Large intestine (tissue), 3 donors: Measurements from ENCODE around the gene STX16. TPM values are rescaled to one million over a fixed set of nuclear protein-coding genes. Genes with fewer than 3 reads are reported as not detected.
"Not testable (repeated sequence)": the region's sequence is repeated elsewhere in the genome, so short reads cannot be mapped to it uniquely, and the experiment has no call there.

Experiments used
- DNase-seq, 2 donors: peaks; one replicate each; pipeline versions ENCODE4 v3.0.0 to v3.0.0-alpha.2; 2013
- H3K27ac ChIP-seq: one replicate; pipeline ENCODE4 v1.5.1; 2013; ENCODE audit warnings: low read length
- H3K27me3 ChIP-seq: 2 replicates; pipeline ENCODE4 v1.6.1; 2013; ENCODE audit warnings: low read length; ENCODE audit not compliant: control insufficient read depth, insufficient read depth
- H3K36me3 ChIP-seq: 2 replicates; pipeline ENCODE4 v1.6.1; 2013; ENCODE audit warnings: low read length; ENCODE audit not compliant: control insufficient read depth, insufficient read depth
- H3K4me1 ChIP-seq: one replicate; pipeline ENCODE4 v1.6.1; 2013; ENCODE audit warnings: low read length; ENCODE audit not compliant: control insufficient read depth, insufficient read depth
- H3K4me3 ChIP-seq: one replicate; pipeline ENCODE4 v1.5.1; 2013; ENCODE audit warnings: low read length
- H3K9me3 ChIP-seq: one replicate; pipeline ENCODE4 v1.6.1; 2013; ENCODE audit warnings: mild to moderate bottlenecking, low read depth, low read length, moderate library complexity; ENCODE audit not compliant: control insufficient read depth
- WGBS: methylation state at CpG from one replicate; pipeline ENCODE4 v1.1.5; 2013; ENCODE audit warnings: low lambda C conversion rate; ENCODE audit not compliant: insufficient coverage; 5-methylcytosine and 5-hydroxymethylcytosine counted together
- polyA plus RNA-seq: library from polyadenylated mRNA; unstranded; fragments of 120-200 nt; gene quantifications from one replicate; pipeline ENCODE4 v1.2.1, GENCODE V29; 2013

Gene STX16
- polyA plus RNA-seq, 1 donor = 80.6 TPM

GRCh38 chr20:58647162-58647795 lies 3.8 kb upstream of the STX16 start:
- WGBS = no CpG with 5 or more reads among the region's 7 CpGs
- H3K36me3 ChIP-seq = no peaks in the 10 kb centered on the region

GRCh38 chr20:58647796-58648501 lies 3.1 kb upstream of the STX16 start:
- Histone ChIP-seq H3K36me3 (no peaks in the 10 kb centered on the region), H3K4me3 (no peak overlapping the region), H3K27me3 (no peaks in the 10 kb centered on the region), H3K9me3 (no peaks in the 10 kb centered on the region), H3K4me1 (no peaks in the 10 kb centered on the region), H3K27ac (no peak overlapping the region)
- WGBS = 100% methylated on average over 2 of the region's 12 CpGs
- DNase-seq = no peak

More at GRCh38 chr20:58647162-58647795, 3.8 kb upstream of the STX16 start:
- no peaks in the 10 kb centered on the region for H3K9me3 ChIP-seq
- no peaks in the 10 kb centered on the region for H3K4me1 ChIP-seq
- no peak overlapping the region for H3K4me3 ChIP-seq
- no peaks in the 10 kb centered on the region for H3K27me3 ChIP-seq
- no peak for DNase-seq
- H3K27ac ChIP-seq = no peak overlapping the region

- H3K4me1 ChIP-seq, H3K9me3 ChIP-seq, H3K27ac ChIP-seq, H3K36me3 ChIP-seq, H3K27me3 ChIP-seq, DNase-seq, H3K4me3 ChIP-seq: not testable (repeated sequence)
- no CpG with 5 or more reads among the region's 6 CpGs for WGBS
Observed at GRCh38 chr20:58648502-58648825, 2.6 kb upstream of the STX16 start.

- DNase-seq = peak in 1 of 2 donors; percentile 40
- no peaks in the 10 kb centered on the region for H3K4me1 ChIP-seq
- WGBS = no CpG with 5 or more reads among the region's 73 CpGs
- H3K9me3 ChIP-seq = no peaks in the 10 kb centered on the region
- H3K27ac ChIP-seq = no peak overlapping the region
- H3K4me3 ChIP-seq = peak overlapping the region; percentile 44
- no peaks in the 10 kb centered on the region for H3K36me3 ChIP-seq
- H3K27me3 ChIP-seq = no peaks in the 10 kb centered on the region
Observed at GRCh38 chr20:58649288-58650180, 1.5 kb upstream of the STX16 start.

GRCh38 chr20:58650181-58650775 lies 805 bp upstream of the STX16 start:
- Histone ChIP-seq H3K9me3 (no peaks in the 10 kb centered on the region), H3K4me1 (no peaks in the 10 kb centered on the region), H3K4me3 (peak overlapping the region; percentile 74), H3K27ac (peak overlapping the region; percentile 98), H3K36me3 (no peaks in the 10 kb centered on the region), H3K27me3 (no peaks in the 10 kb centered on the region)
- WGBS = no CpG with 5 or more reads among the region's 62 CpGs
- DNase-seq = peak in 1 of 2 donors; percentile 55

- no peaks in the 10 kb centered on the region for H3K9me3 ChIP-seq
- no peaks in the 10 kb centered on the region for H3K36me3 ChIP-seq
- no peaks in the 10 kb centered on the region for H3K4me1 ChIP-seq
- H3K27me3 ChIP-seq = no peaks in the 10 kb centered on the region
- WGBS = 3% methylated on average over 5 of the region's 18 CpGs
- H3K27ac ChIP-seq = peak overlapping the region; percentile 98
- peak in 1 of 2 donors; percentile 63 for DNase-seq
- H3K4me3 ChIP-seq = peak overlapping the region; percentile 74
Observed at GRCh38 chr20:58651559-58651945, 469 bp downstream of the STX16 start.

- peak overlapping the region; percentile 74 for H3K4me3 ChIP-seq
- peak overlapping the region; percentile 98 for H3K27ac ChIP-seq
- no peaks in the 10 kb centered on the region for H3K27me3 ChIP-seq
- peak; percentile 68 to 85 for DNase-seq
- no CpG with 5 or more reads among the region's 30 CpGs for WGBS
- no peaks in the 10 kb centered on the region for H3K36me3 ChIP-seq
- H3K9me3 ChIP-seq = no peaks in the 10 kb centered on the region
- H3K4me1 ChIP-seq = no peaks in the 10 kb centered on the region
Observed at GRCh38 chr20:58651946-58652605, 993 bp downstream of the STX16 start.

- H3K4me1 ChIP-seq = no peaks in the 10 kb centered on the region
Observed at GRCh38 chr20:58652606-58653294, 1.7 kb downstream of the STX16 start.

GRCh38 chr20:58654337-58654736 lies 3.3 kb downstream of the STX16 start:
- Histone ChIP-seq H3K4me3 (no peak overlapping the region), H3K9me3 (no peaks in the 10 kb centered on the region), H3K27me3 (no peaks in the 10 kb centered on the region), H3K36me3 (peaks cover under 1% of the 10 kb centered on the region), H3K27ac (no peak overlapping the region), H3K4me1 (no peaks in the 10 kb centered on the region)
- no peak for DNase-seq
- 91% methylated on average over 3 of the region's 4 CpGs for WGBS

More at GRCh38 chr20:58652606-58653294, 1.7 kb downstream of the STX16 start:
- Histone ChIP-seq H3K27ac (peak overlapping the region; percentile 98), H3K4me3 (peak overlapping the region; percentile 74), H3K36me3 (no peaks in the 10 kb centered on the region), H3K27me3 (no peaks in the 10 kb centered on the region), H3K9me3 (no peaks in the 10 kb centered on the region)
- DNase-seq = peak in 1 of 2 donors; percentile 41
- WGBS = 7% methylated on average over 2 of the region's 12 CpGs
